ENCODE measurements around the gene CLDN4.
"Not testable (repeated sequence)": the region's sequence is repeated elsewhere in the genome, so short reads cannot be mapped to it uniquely, and the experiment has no call there.

CLDN4 gene

GRCh38 chr7:73830681-73831583 is at the start of gene CLDN4:
Gene CLDN4 (plus strand): TSS chr7:73830996. CDS start chr7:73831202, 206 bp downstream.
- TF ChIP-seq CTCF (IDR thresholded peaks at IDR 0.05) (no peak), ZFX (IDR thresholded peaks at IDR 0.05; ENCODE audit: borderline replicate concordance) (no peak)
- peak within 1 kb of the TSS; percentile 100 for H3K27ac ChIP-seq

- H3K27ac ChIP-seq, result no peak overlapping the region
- no peak for TF ChIP-seq ZFX (IDR thresholded peaks at IDR 0.05; ENCODE audit: borderline replicate concordance)
- TF ChIP-seq CTCF (IDR thresholded peaks at IDR 0.05), result no peak
Measured at GRCh38 chr7:73786588-73786987, 44.2 kb upstream of the CLDN4 start.

GRCh38 chr7:73787786-73788048 is 43.1 kb upstream of the CLDN4 start:
- not testable (repeated sequence) for H3K27ac ChIP-seq

GRCh38 chr7:73789051-73789450 is 41.7 kb upstream of the CLDN4 start:
- no peak for TF ChIP-seq CTCF (IDR thresholded peaks at IDR 0.05)
- TF ChIP-seq ZFX (IDR thresholded peaks at IDR 0.05; ENCODE audit: borderline replicate concordance), result no peak
- no peak overlapping the region for H3K27ac ChIP-seq

- not testable (repeated sequence) for H3K27ac ChIP-seq
Measured at GRCh38 chr7:73791170-73791690, 39.6 kb upstream of the CLDN4 start.

GRCh38 chr7:73795188-73795587 is 35.6 kb upstream of the CLDN4 start:
- H3K27ac ChIP-seq, result not testable (repeated sequence)

GRCh38 chr7:73796656-73797055 is 34.1 kb upstream of the CLDN4 start:
- H3K27ac ChIP-seq, result not testable (repeated sequence)

- not testable (repeated sequence) for H3K27ac ChIP-seq
Measured at GRCh38 chr7:73797176-73797575, 33.6 kb upstream of the CLDN4 start.

- H3K27ac ChIP-seq, result no peak overlapping the region
- TF ChIP-seq CTCF (IDR thresholded peaks at IDR 0.05), result no peak
- TF ChIP-seq ZFX (IDR thresholded peaks at IDR 0.05; ENCODE audit: borderline replicate concordance), result no peak
Measured at GRCh38 chr7:73799282-73800141, 31.3 kb upstream of the CLDN4 start.

GRCh38 chr7:73801577-73801976 is 29.2 kb upstream of the CLDN4 start:
- H3K27ac ChIP-seq, result no peak overlapping the region
- TF ChIP-seq CTCF (IDR thresholded peaks at IDR 0.05), result no peak
- no peak for TF ChIP-seq ZFX (IDR thresholded peaks at IDR 0.05; ENCODE audit: borderline replicate concordance)
